Gastroesophageal sphincter (tissue), 4 donors: ENCODE results near the gene MORN4. TPM values are rescaled to one million over a fixed set of nuclear protein-coding genes. Genes with fewer than 3 reads are reported as not detected.

Experiments
- ATAC-seq: fragments of 150-250 bp; one replicate; pipeline ENCODE4 v1.9.1; 2016; ENCODE audit warnings: mild to moderate bottlenecking, moderate library complexity
- H3K27ac ChIP-seq, 4 donors: fragments of 200-600 bp; sonication (generic) in 3 of 4; 1 replicate in 3 of 4; 2 replicates in 1 of 4; pipeline ENCODE4 v1.5.1; 2016 to 2019
- H3K27me3 ChIP-seq: fragments of 200-600 bp; sonication (generic); one replicate; pipeline ENCODE4 v1.5.1; 2019
- H3K36me3 ChIP-seq, 2 donors: fragments of 200-600 bp; sonication (generic); one replicate each; pipeline ENCODE4 v1.5.1; 2019; ENCODE audit warnings: control low read depth in 1 of 2
- H3K4me1 ChIP-seq, 3 donors: fragments of 200-600 bp; sonication (generic); 1 replicate in 2 of 3; 2 replicates in 1 of 3; pipeline ENCODE4 v1.5.1; 2016 to 2019; ENCODE audit warnings: control low read depth in 2 of 3
- H3K4me3 ChIP-seq, 2 donors: fragments of 200-600 bp; sonication (generic); one replicate each; pipeline ENCODE4 v1.5.1; 2019; ENCODE audit warnings: mild to moderate bottlenecking in 1 of 2, moderate library complexity in 1 of 2
- H3K9me3 ChIP-seq, 3 donors: fragments of 200-600 bp; sonication (generic); one replicate each; pipeline ENCODE4 v1.5.1; 2017 to 2019; ENCODE audit warnings: control low read depth in 2 of 3
- CTCF ChIP-seq, 4 experiments: fragments of 200-600 bp in 2 of 4; fragments of 450-650 bp in 2 of 4; sonication (generic) in 1 of 4; IDR thresholded peaks; one replicate each; pipeline ENCODE4 v1.5.1; 2017 to 2019; ENCODE audit warnings: antibody characterized with exemption in 4 of 4, mild to moderate bottlenecking in 2 of 4, moderate library complexity in 2 of 4
- EP300 ChIP-seq: sonication (generic); formaldehyde crosslinking; IDR thresholded peaks from one replicate; pipeline ENCODE4 v1.6.1; 2017; ENCODE audit warnings: antibody characterized with exemption, mild to moderate bottlenecking
- POLR2A ChIP-seq, 2 donors: fragments of 450-650 bp; IDR thresholded peaks; one replicate each; pipeline ENCODE4 v1.6.1; 2017; ENCODE audit warnings: antibody characterized with exemption in 2 of 2, mild to moderate bottlenecking in 2 of 2, moderate library complexity in 1 of 2
- POLR2AphosphoS5 ChIP-seq: sonication (generic); formaldehyde crosslinking; IDR thresholded peaks from one replicate; pipeline ENCODE4 v1.6.1; 2017; ENCODE audit warnings: antibody characterized with exemption
- whole genome bisulfite sequencing, 2 donors: methylation state at CpG; one replicate each; pipeline ENCODE4 v1.1.5; 2018; ENCODE audit warnings: low coverage in 1 of 2; 5-methylcytosine and 5-hydroxymethylcytosine counted together
- total RNA-seq, 4 donors: library from RNA; depleted of rRNA; stranded (reverse); fragments of >200 nt; gene quantifications; one replicate each; pipeline ENCODE4 v1.1.0, GENCODE V29; 2016

The MORN4 gene
- total RNA-seq, 4 donors from 2014 or later: 1.2 to 10.3 (median 2.9) TPM

- 75 to 80% methylated on average over 1 to 4 of the region's 4 CpGs for WGBS, 2 donors
Measured at GRCh38 chr10:97564776-97565175, 68.5 kb downstream of the MORN4 start.

More at GRCh38 chr10:97564776-97565175, 68.5 kb downstream of the MORN4 start:
- no peak for ATAC-seq
- Histone ChIP-seq H3K4me3 (no peak overlapping the region), H3K27ac (no peak overlapping the region), H3K4me1 (no peaks in the 10 kb centered on the region), H3K9me3 (no peaks in the 10 kb centered on the region), H3K36me3 (peaks cover 0 to 20% of the 10 kb centered on the region in 2 donors), H3K27me3 (no peaks in the 10 kb centered on the region)
- no peak for TF ChIP-seq POLR2AphosphoS5
- no peak for TF ChIP-seq POLR2A (IDR thresholded peaks at IDR 0.05)
- TF ChIP-seq EP300: no peak
- no peak for TF ChIP-seq CTCF (IDR thresholded peaks at IDR 0.05)

Other genes starting within 250 kb of the MORN4 start
- gene RRP12, start 232.2 kb downstream of the MORN4 start, total RNA-seq: 10 to 100 TPM in 3 of 4 donors, 1 to 10 TPM in 1; 6.7 to 25.3 (median 11.8) TPM
- gene PGAM1, start 207.3 kb downstream of the MORN4 start, total RNA-seq: 100 to 1,000 TPM; 248 to 385 (median 356) TPM
- 10 to 100 TPM; 24.9 to 54.5 (median 28.0) TPM for gene EXOSC1, start 187.5 kb downstream of the MORN4 start, total RNA-seq
- 10 to 100 TPM; 22.3 to 31.6 (median 25.3) TPM for gene ZDHHC16, start 187.3 kb downstream of the MORN4 start, total RNA-seq
- gene MMS19, start 135.1 kb downstream of the MORN4 start, total RNA-seq: 10 to 100 TPM; 44.3 to 75.8 (median 51.8) TPM
- gene UBTD1, start 134.6 kb downstream of the MORN4 start, total RNA-seq: 10 to 100 TPM in 1 of 4 donors, 1 to 10 TPM in 3; 2.9 to 16.2 (median 8.9) TPM
- under 1 TPM in 1 of 4 donors, not detected in 3; 0.54 TPM for gene ANKRD2, start 60.7 kb downstream of the MORN4 start, total RNA-seq
- 1 to 10 TPM in 2 of 4 donors, under 1 TPM in 2; 0.62 to 2.5 (median 1.1) TPM for gene HOGA1, start 49.1 kb downstream of the MORN4 start, total RNA-seq
- not detected for gene C10orf62, start 43.8 kb downstream of the MORN4 start, total RNA-seq
- gene PI4K2A, start 7.2 kb upstream of the MORN4 start, total RNA-seq: 10 to 100 TPM; 14.8 to 25.8 (median 22.7) TPM
- gene AVPI1, start 53.7 kb upstream of the MORN4 start, total RNA-seq: 100 to 1,000 TPM in 1 of 4 donors, 10 to 100 TPM in 3; 34.2 to 136 (median 45.4) TPM
- 100 to 1,000 TPM in 1 of 4 donors, 10 to 100 TPM in 3; 33.8 to 126 (median 58.7) TPM for gene MARVELD1, start 80.2 kb upstream of the MORN4 start, total RNA-seq
- gene ZFYVE27, start 103.6 kb upstream of the MORN4 start, total RNA-seq: 10 to 100 TPM in 3 of 4 donors, 1 to 10 TPM in 1; 6.7 to 24.2 (median 19.2) TPM
- 10 to 100 TPM; 11.9 to 34.4 (median 18.2) TPM for gene SFRP5, start 138.5 kb upstream of the MORN4 start, total RNA-seq
- under 1 TPM; 0.08 to 0.40 (median 0.23) TPM for gene GOLGA7B, start 216.3 kb upstream of the MORN4 start, total RNA-seq